Amygdala (tissue), 56 donors: ENCODE data around the gene C22orf39.

Source experiments
- DNase-seq, 56 donors: peaks; one replicate each; lab custom pipeline; 2025; lab: John Stamatoyannopoulos, UW

Gene C22orf39

GRCh38 chr22:19434401-19434800, 13.1 kb downstream of the C22orf39 start:
- no peak for DNase-seq

DNA sequence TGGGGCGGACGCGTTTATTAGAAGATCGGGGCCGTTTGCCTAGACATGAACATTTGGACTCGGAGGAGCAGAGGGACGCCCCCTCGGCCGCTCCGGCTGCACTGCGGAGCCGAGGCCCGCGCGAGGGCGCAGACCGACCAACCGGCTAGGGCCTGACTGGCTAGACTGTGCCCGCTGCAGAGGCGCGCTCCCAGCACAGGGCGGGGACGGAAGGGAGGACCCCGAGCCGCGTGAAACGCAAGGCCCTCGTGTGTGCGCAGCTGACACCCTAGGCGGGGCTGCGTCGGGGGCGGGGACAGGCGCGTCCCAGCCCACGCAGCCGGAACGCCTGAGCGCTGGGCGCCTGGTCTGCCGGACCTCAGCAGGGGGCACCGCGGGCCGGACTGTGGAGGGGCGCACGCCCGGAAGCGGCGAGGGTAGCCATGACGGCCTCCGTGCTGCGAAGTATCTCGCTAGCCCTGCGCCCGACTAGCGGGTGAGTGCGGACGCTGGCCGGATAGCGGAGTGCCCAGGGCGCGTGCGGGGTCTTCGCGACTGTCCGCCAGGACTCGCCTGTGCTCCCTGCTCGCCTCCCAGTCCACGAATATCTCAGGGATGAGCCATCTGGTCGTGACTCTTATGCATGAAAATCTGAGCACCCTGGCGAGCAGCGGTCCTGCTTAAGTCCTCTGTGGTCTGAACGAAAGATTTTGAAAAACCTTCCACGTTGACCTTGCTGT, 15.2 kb downstream of the C22orf39 start, which contains the start of gene MRPL40:
Gene MRPL40 (plus strand): TSS at position 413 of the 719 bp plus-strand sequence. CDS start 10 bp downstream, at position 423.
- DNase-seq = peak in 55 of 56 donors; percentile 71 to 97 (median 91)

DNA sequence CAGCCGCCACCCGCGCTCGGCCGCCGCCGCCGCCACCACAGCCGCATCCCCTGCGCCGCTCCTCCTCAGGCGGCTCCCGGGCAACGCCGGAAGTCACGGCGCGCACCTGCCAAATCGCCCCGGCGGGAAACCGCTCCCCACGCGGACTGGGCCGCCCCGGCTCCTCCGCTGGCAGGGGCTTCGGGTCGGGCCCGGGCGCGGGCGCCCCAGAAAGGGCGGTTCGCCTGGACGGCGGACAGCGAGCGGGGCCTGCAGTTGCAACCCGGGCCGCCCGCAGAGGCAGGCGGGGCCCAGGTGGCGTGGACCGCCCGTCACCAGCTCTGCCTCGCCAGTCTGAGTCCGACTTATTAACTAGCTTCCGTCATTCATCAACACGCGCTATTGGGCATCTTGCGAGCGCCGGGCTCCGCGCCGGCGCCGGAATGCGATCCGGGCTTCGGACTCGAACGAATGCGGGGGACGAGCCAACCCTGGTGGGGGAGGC, 15.8 kb downstream of the C22orf39 start, which contains the start of gene HIRA:
Gene HIRA (minus strand): TSS at position 85 of the 484 bp plus-strand sequence. CDS start 257 bp downstream, outside the sequence.
- peak in 53 of 56 donors; percentile 38 to 93 (median 79) for DNase-seq

GRCh38 chr22:19430890-19431541, 16.5 kb downstream of the C22orf39 start:
- peak in 6 of 56 donors; percentile 12 to 35 (median 28) for DNase-seq

GRCh38 chr22:19429950-19430889, 17.3 kb downstream of the C22orf39 start:
- DNase-seq = peak in 5 of 56 donors; percentile 5 to 20 (median 13)

DNA sequence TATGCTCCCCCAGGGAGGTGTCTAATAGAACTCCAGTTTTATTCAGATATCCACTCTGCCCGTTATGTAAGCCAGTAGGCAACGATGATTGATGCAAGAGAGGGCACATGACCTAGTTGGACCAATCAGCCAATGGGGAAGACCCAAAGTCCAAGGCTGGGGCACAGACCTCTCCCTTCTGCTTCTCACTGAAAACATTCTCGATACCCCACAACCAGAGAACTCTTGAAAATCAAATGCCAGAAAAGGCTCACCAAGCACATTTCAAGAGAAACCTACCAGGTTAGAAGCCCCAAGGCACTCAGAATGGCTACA, 23.4 kb downstream of the C22orf39 start:
- DNase-seq = no peak

DNA sequence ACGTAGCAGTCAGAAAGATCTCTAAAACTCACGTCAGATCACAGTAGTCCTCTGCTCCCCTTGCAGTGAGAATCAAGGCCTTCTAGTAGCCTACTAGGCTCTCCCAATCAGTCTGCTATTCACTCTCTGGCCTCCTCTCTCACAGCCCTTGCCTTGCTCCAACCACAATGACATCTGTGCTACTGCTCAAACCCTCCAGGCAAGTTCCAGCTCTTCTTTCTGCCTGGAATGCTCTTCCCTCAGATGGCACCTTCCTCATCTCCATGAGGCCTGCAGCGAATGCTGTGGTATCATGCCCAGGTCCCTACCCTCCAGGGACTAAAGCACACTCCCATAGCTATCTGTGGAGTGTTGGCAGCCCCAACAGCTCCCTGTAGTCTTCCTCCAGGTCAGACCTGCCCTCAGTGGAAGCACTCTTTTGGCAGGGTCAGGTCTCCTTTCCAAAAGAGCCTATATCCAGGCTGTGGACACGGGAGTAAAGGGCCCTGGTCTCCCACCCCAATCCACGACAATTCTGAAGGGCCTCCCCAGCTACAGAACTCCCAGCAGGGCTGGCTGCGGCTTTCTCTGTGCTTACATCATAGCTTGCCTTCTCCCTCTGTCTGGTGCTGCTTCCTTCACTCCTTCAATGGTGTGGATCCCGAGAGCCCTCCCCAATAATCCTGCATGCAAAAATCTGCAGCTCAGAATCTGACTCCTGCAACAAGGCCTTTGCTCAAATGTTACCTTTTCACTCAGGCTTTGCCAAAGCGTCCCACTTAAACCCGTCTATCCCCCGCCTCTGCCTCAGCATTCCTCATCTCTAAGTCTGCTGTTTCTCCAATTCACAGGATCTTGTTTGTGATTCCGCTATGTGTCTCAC, 24.8 kb downstream of the C22orf39 start:
- no peak for DNase-seq

DNA sequence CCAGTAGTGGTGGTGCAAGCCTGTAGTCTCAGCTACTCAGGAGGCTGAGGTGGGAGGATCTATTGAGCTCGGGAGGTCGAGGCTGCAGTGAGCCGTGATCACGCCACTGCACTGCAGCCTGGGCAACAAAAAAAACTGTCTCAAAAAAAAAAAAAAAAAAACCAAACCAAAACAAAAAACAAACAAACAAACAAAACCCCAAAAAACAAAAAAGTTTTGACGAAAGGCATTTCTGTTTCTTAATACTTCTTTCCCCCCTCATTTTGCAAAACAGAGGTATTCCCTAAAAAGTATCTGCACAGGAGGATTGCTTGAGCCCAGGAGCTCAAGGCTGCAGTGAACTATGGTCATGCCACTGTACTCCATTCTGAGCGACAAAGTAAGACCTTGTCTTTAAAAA, 27.2 kb downstream of the C22orf39 start:
- no peak for DNase-seq

DNA sequence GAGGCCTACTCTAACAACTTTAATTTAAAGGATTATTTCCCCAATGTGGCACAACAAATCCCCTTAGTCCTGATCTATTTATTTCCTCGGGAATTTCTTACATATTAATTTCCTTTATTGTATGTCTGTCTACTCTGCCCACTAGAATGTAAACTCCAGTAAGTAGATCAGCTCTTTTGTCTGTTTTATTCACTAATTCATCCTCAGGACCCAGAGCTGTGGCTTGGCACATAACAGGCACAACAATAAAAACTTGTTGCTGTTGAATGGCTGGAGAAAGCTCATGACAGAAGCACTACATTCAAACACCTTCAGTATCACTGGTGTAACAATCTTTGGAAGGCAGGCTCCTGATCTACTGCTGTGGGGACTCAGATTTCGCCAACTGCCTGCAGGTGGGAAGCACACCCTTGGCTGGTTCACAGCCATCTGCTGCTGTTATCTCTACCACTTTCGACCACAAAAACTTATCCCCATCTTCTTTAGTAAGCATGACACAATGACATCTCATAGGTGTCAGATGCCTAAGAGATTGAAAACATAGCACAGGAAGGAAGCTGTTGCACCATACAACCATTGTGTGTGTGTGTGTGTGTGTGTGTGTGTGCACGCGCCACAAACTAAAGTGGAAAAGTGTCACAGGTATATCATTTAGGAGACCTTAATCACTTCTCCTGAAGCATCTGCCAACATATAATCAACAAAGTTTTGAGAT, 27.9 kb downstream of the C22orf39 start:
- DNase-seq = no peak

DNA sequence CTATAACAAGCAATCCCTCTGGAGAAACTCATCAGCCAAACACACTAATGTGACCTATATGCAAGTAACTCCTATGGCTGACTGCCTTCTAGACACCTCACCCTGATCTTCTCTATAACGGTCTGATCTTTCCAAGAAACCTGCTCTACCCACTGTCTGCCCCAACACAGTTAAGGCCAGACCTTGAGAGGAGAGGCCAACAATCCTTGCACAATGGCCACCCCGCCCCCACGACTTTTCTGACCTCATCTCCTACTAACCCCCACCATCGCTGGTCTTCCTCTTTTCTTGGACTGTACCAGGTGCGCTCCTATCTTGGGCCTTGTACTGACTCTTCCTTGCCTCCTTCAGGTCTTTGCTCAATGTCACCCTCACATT, 28.4 kb downstream of the C22orf39 start:
- DNase-seq = no peak

- no peak for DNase-seq
Observed at GRCh38 chr22:19412923-19413322, 34.6 kb downstream of the C22orf39 start.

- no peak for DNase-seq
Observed at GRCh38 chr22:19412478-19412877, 35.0 kb downstream of the C22orf39 start.

GRCh38 chr22:19411690-19412045, 35.8 kb downstream of the C22orf39 start:
- no peak for DNase-seq

- no peak for DNase-seq
Observed at GRCh38 chr22:19410941-19411689, 36.4 kb downstream of the C22orf39 start.

DNA sequence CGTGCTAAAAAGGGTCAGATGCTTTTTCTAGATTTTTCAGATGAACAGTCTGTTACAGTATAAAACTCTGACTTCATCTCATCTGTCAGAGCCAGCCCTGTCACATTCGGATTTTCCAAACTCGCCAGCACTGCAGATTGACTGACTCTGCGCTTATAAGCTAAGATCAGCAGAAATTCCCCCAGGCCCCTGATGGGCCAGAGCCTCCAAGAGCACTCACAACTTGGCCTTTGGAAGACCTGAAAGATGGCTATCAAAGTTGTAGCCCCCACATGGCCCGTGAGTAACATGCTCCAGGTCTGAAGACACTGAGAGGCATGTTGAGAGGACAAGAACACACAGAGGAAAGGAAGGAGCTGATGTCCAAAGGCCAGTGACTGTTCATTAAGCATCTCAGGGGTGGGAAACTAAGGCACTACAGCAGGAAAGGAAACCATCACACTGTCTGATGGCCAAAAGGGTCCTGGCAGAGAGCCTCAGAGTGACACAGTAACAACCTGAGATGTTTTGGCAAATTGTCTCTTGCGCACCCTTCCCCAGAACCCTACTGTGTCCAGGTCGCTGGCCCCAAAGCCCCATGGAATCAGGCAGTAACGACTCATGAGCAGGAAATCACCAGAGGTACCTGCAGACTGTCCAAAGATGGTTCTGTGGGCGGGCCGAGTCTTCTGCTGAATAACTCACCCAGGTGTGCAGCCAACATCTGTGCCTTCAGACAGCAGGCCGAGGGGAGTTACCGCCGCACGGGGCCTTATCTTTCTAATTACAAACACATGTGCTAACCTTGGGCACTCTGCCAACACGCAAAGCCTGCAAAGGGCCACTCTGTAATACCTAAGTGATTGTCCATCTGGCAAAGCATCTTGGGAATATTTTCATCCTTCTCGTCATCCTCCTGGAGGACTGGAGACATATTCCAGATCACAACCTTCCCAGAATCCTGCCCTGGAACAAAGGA, 39.6 kb downstream of the C22orf39 start:
- DNase-seq = no peak

- no peak for DNase-seq
Observed at GRCh38 chr22:19406846-19407245, 40.7 kb downstream of the C22orf39 start.

DNA sequence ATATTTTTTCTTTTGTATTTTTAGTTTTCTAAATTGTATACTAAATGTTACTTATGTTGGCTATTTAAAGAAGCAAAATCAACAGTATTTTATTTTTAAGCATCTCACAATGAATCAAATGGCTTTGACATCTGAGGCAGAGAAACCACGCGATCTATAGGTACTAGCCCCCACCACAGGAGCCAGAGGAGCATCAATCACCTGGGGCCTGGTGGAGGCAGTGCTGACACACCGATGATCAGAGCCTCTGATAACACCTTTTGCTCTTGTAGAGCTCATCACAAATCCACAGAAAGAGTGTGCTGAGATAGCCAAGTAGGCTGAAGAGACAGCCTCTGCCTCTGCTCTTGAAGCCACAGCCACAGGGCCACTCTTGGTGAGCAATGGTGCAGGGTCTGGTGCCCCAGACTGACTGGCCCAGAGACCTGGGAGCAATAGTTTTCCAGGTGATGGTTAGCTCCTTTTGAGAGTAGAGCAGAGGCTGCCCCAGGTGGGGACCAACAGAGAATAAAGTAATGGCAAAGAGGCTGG, 41.2 kb downstream of the C22orf39 start:
- no peak for DNase-seq
